Trophoblast cell (in vitro differentiated cells and primary cell): ENCODE results near the gene PASD1.

ENCODE experiments used
- DNase-seq, 2 donors: peaks; one replicate each; pipeline ENCODE4 v3.0.0-alpha.2; 2016
- H2AFZ ChIP-seq: 2 replicates; pipeline ENCODE4 v1.6.1; 2013; ENCODE audit warnings: low read length, moderate library complexity, mild to moderate bottlenecking; ENCODE audit not compliant: insufficient read depth, poor library complexity
- H2AK5ac ChIP-seq: 2 replicates; pipeline ENCODE4 v1.6.1; 2013; ENCODE audit warnings: mild to moderate bottlenecking, low read length
- H2BK120ac ChIP-seq: 2 replicates; pipeline ENCODE4 v1.6.1; 2013; ENCODE audit warnings: low read length, mild to moderate bottlenecking, moderate library complexity; ENCODE audit not compliant: insufficient read depth, poor library complexity
- H2BK12ac ChIP-seq: 2 replicates; pipeline ENCODE4 v1.6.1; 2013; ENCODE audit warnings: mild to moderate bottlenecking, low read length, moderate library complexity
- H2BK5ac ChIP-seq: 2 replicates; pipeline ENCODE4 v1.6.1; 2013; ENCODE audit warnings: low read length, low read depth, moderate library complexity, mild to moderate bottlenecking; ENCODE audit not compliant: poor library complexity
- H3K14ac ChIP-seq: 2 replicates; pipeline ENCODE4 v1.6.1; 2013; ENCODE audit warnings: mild to moderate bottlenecking, low read length
- H3K18ac ChIP-seq: 2 replicates; pipeline ENCODE4 v1.6.1; 2013; ENCODE audit warnings: mild to moderate bottlenecking, low read length
- H3K23ac ChIP-seq: 2 replicates; pipeline ENCODE4 v1.6.1; 2013; ENCODE audit warnings: low read length
- H3K27ac ChIP-seq: 2 replicates; pipeline ENCODE4 v1.5.1; 2013; ENCODE audit warnings: low read depth, mild to moderate bottlenecking, inconsistent platforms, low read length, moderate library complexity
- H3K27me3 ChIP-seq: 2 replicates; pipeline ENCODE4 v1.6.1; 2013; ENCODE audit warnings: inconsistent platforms, mild to moderate bottlenecking, low read length, moderate library complexity; ENCODE audit not compliant: insufficient read depth
- H3K36me3 ChIP-seq, 2 experiments: 1 replicate in 1 of 2; 2 replicates in 1 of 2; pipeline ENCODE4 v1.6.1; 2013; ENCODE audit warnings: low read length in 2 of 2, mild to moderate bottlenecking in 2 of 2, moderate library complexity in 1 of 2; ENCODE audit not compliant: insufficient read depth in 2 of 2, control insufficient read depth in 1 of 2
- H3K4ac ChIP-seq: 2 replicates; pipeline ENCODE4 v1.6.1; 2013; ENCODE audit warnings: low read depth, mild to moderate bottlenecking, low read length, moderate library complexity
- H3K4me1 ChIP-seq, 2 experiments: 1 replicate in 1 of 2; 2 replicates in 1 of 2; pipeline ENCODE4 v1.6.1; 2013; ENCODE audit warnings: low read length in 2 of 2, mild to moderate bottlenecking in 2 of 2, moderate library complexity in 1 of 2; ENCODE audit not compliant: insufficient read depth in 2 of 2, control insufficient read depth in 1 of 2
- H3K4me2 ChIP-seq: 2 replicates; pipeline ENCODE4 v1.6.1; 2013; ENCODE audit warnings: inconsistent platforms, mild to moderate bottlenecking, low read length, moderate library complexity
- H3K4me3 ChIP-seq: 2 replicates; pipeline ENCODE4 v1.5.1; 2013; ENCODE audit warnings: mild to moderate bottlenecking, low read depth, low read length, inconsistent platforms
- H3K79me1 ChIP-seq: one replicate; pipeline ENCODE4 v1.6.1; 2013; ENCODE audit warnings: low read length
- H3K79me2 ChIP-seq: 2 replicates; pipeline ENCODE4 v1.6.1; 2013; ENCODE audit warnings: low read length, mild to moderate bottlenecking; ENCODE audit not compliant: control insufficient read depth, insufficient read depth, poor library complexity
- H3K9ac ChIP-seq: 2 replicates; pipeline ENCODE4 v1.6.1; 2013; ENCODE audit warnings: mild to moderate bottlenecking, low read length
- H3K9me3 ChIP-seq: 2 replicates; pipeline ENCODE4 v1.6.1; 2013; ENCODE audit warnings: low read depth, mild to moderate bottlenecking, control low read depth, inconsistent platforms, low read length; ENCODE audit not compliant: insufficient read depth
- H4K12ac ChIP-seq: 2 replicates; pipeline ENCODE4 v1.6.1; 2013; ENCODE audit warnings: low read depth, mild to moderate bottlenecking, low read length, moderate library complexity
- H4K8ac ChIP-seq: 2 replicates; pipeline ENCODE4 v1.6.1; 2013; ENCODE audit warnings: low read depth, mild to moderate bottlenecking, low read length, moderate library complexity
- H4K91ac ChIP-seq: one replicate; pipeline ENCODE4 v1.6.1; 2013; ENCODE audit warnings: low read depth, mild to moderate bottlenecking, low read length, moderate library complexity
- WGBS: extraction: QIAGEN DNeasy Blood & Tissue Kit; methylation state at CpG from one replicate; pipeline ENCODE4 v1.1.7; 2013; ENCODE audit warnings: missing lambda C conversion rate; ENCODE audit not compliant: insufficient read length, insufficient coverage; ENCODE audit errors: extremely low coverage; 5-methylcytosine and 5-hydroxymethylcytosine counted together

The PASD1 gene

GRCh38 chrX:151704041-151704663, 140.7 kb downstream of the PASD1 start:
- DNase-seq: no peak
- H3K18ac ChIP-seq: no peak overlapping the region
- no peak overlapping the region for H4K12ac ChIP-seq
- no peak overlapping the region for H4K8ac ChIP-seq
- H2BK5ac ChIP-seq: no peak overlapping the region
- no peak overlapping the region for H2BK120ac ChIP-seq
- no peaks in the 10 kb centered on the region for H3K27me3 ChIP-seq
- no peaks in the 10 kb centered on the region for H3K4me1 ChIP-seq
- no peaks in the 10 kb centered on the region for H3K36me3 ChIP-seq
- no peak overlapping the region for H3K14ac ChIP-seq
- WGBS: no CpG with 5 or more reads among the region's 13 CpGs
- no peak overlapping the region for H3K4ac ChIP-seq
- no peak overlapping the region for H3K27ac ChIP-seq
- H3K9me3 ChIP-seq: no peaks in the 10 kb centered on the region
- H3K4me3 ChIP-seq: no peak overlapping the region
- no peak overlapping the region for H3K4me2 ChIP-seq
- H2AK5ac ChIP-seq: no peak overlapping the region
- H2BK12ac ChIP-seq: no peak overlapping the region
- no peaks in the 10 kb centered on the region for H3K79me2 ChIP-seq
- no peak overlapping the region for H3K9ac ChIP-seq
- H3K79me1 ChIP-seq: no peaks in the 10 kb centered on the region
- no peak overlapping the region for H4K91ac ChIP-seq
- no peak overlapping the region for H2AFZ ChIP-seq
- no peak overlapping the region for H3K23ac ChIP-seq

DNA sequence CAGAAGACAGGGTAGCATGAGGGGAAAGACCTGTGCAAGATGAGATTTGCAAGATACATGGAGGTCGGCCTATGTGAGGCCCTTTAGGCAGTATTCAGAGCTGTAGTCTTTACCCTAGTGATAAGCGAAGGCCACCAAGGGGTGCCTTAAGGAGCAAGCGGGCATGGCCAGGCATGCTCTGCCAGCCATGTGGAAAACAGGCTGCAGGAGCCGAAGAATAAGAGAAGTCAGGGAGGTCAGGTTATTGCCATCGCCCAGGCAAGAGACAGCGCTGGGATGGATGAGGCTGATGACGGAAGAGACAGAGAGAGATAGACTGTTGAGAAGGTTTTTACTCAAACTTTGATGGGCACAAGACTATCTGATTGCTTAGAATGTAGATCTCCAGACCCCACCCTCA, 145.3 kb downstream of the PASD1 start:
- H3K9me3 ChIP-seq: no peaks in the 10 kb centered on the region
- no peak for DNase-seq
- no peak overlapping the region for H2BK5ac ChIP-seq
- no peak overlapping the region for H3K18ac ChIP-seq
- no peaks in the 10 kb centered on the region for H3K4me1 ChIP-seq
- H3K36me3 ChIP-seq: no peaks in the 10 kb centered on the region
- H3K14ac ChIP-seq: no peak overlapping the region
- no peak overlapping the region for H4K91ac ChIP-seq
- no peak overlapping the region for H2AFZ ChIP-seq
- no peaks in the 10 kb centered on the region for H3K79me2 ChIP-seq
- no peaks in the 10 kb centered on the region for H3K79me1 ChIP-seq
- no peak overlapping the region for H3K4ac ChIP-seq
- no peak overlapping the region for H3K4me2 ChIP-seq
- no peaks in the 10 kb centered on the region for H3K27me3 ChIP-seq
- no peak overlapping the region for H2BK120ac ChIP-seq
- no peak overlapping the region for H4K8ac ChIP-seq
- no CpG with 5 or more reads among the region's 7 CpGs for WGBS
- no peak overlapping the region for H4K12ac ChIP-seq
- H2BK12ac ChIP-seq: no peak overlapping the region
- no peak overlapping the region for H3K27ac ChIP-seq
- H3K4me3 ChIP-seq: no peak overlapping the region
- no peak overlapping the region for H3K23ac ChIP-seq
- no peak overlapping the region for H3K9ac ChIP-seq
- no peak overlapping the region for H2AK5ac ChIP-seq

DNA sequence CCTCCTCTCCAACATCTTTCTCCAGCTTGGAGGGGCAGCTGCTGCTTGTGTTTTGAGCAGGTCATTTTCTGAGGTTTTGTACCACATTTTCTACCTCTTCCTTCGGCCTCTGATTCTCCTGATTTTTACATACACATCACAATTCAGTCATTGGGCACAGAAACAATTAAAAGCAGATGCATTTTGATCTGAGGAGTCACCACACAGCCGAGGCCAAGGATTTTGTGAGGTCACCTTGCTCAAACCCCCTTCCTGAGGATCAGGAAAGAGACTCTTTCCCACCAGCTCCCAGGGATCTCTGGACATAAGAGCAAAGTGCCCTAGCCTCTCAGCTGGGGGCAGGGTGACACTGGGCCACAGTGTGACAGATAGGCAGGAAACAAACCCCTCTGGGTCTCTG, 147.0 kb downstream of the PASD1 start:
- H3K4ac ChIP-seq: no peak overlapping the region
- H3K36me3 ChIP-seq: no peaks in the 10 kb centered on the region
- DNase-seq: no peak
- H2BK120ac ChIP-seq: no peak overlapping the region
- H3K4me2 ChIP-seq: no peak overlapping the region
- H4K8ac ChIP-seq: no peak overlapping the region
- no peak overlapping the region for H2AFZ ChIP-seq
- H2BK12ac ChIP-seq: no peak overlapping the region
- no peaks in the 10 kb centered on the region for H3K79me1 ChIP-seq
- no peaks in the 10 kb centered on the region for H3K9me3 ChIP-seq
- H3K4me3 ChIP-seq: no peak overlapping the region
- no peak overlapping the region for H4K12ac ChIP-seq
- H3K27ac ChIP-seq: no peak overlapping the region
- no peak overlapping the region for H4K91ac ChIP-seq
- H3K23ac ChIP-seq: no peak overlapping the region
- no peak overlapping the region for H2BK5ac ChIP-seq
- no peaks in the 10 kb centered on the region for H3K79me2 ChIP-seq
- H3K4me1 ChIP-seq: no peaks in the 10 kb centered on the region
- H3K27me3 ChIP-seq: no peaks in the 10 kb centered on the region
- no peak overlapping the region for H2AK5ac ChIP-seq
- H3K18ac ChIP-seq: no peak overlapping the region
- no peak overlapping the region for H3K14ac ChIP-seq
- no CpG with 5 or more reads among the region's 2 CpGs for WGBS
- no peak overlapping the region for H3K9ac ChIP-seq

- no peak overlapping the region for H4K12ac ChIP-seq
- no peaks in the 10 kb centered on the region for H3K79me1 ChIP-seq
- H3K4me3 ChIP-seq: no peak overlapping the region
- H3K9me3 ChIP-seq: no peaks in the 10 kb centered on the region
- H3K9ac ChIP-seq: no peak overlapping the region
- no peak overlapping the region for H4K91ac ChIP-seq
- no peak overlapping the region for H2AFZ ChIP-seq
- H2AK5ac ChIP-seq: no peak overlapping the region
- no peaks in the 10 kb centered on the region for H3K4me1 ChIP-seq
- no peak overlapping the region for H3K14ac ChIP-seq
- no peaks in the 10 kb centered on the region for H3K79me2 ChIP-seq
- H3K27me3 ChIP-seq: no peaks in the 10 kb centered on the region
- H3K23ac ChIP-seq: no peak overlapping the region
- H3K27ac ChIP-seq: no peak overlapping the region
- no peak overlapping the region for H2BK5ac ChIP-seq
- no peak for DNase-seq
- no peak overlapping the region for H3K4ac ChIP-seq
- no peak overlapping the region for H3K18ac ChIP-seq
- H4K8ac ChIP-seq: no peak overlapping the region
- no peak overlapping the region for H2BK12ac ChIP-seq
- H2BK120ac ChIP-seq: no peak overlapping the region
- no CpG with 5 or more reads among the region's 5 CpGs for WGBS
- H3K4me2 ChIP-seq: no peak overlapping the region
- H3K36me3 ChIP-seq: no peaks in the 10 kb centered on the region
These were observed 147.7 kb downstream of the PASD1 start for GRCh38 chrX:151711154-151711553.
